Stomach (tissue), 9 donors: ENCODE data around the gene UBR1. TPM values are rescaled to one million over a fixed set of nuclear protein-coding genes. Genes with fewer than 3 reads are reported as not detected.

ENCODE experiments used
- DNase-seq, 2 donors: peaks; one replicate each; pipeline versions ENCODE4 v3.0.0 to v3.0.0-alpha.2; 2013 to 2019
- H3K27ac ChIP-seq, 5 donors: fragments of 200-600 bp in 4 of 5; sonication (generic) in 4 of 5; one replicate each; pipeline ENCODE4 v1.5.1; 2013 to 2019; ENCODE audit warnings: mild to moderate bottlenecking in 1 of 5, moderate library complexity in 1 of 5
- H3K27me3 ChIP-seq, 3 donors: fragments of 200-600 bp; sonication (generic); one replicate each; pipeline ENCODE4 v1.5.1; 2017 to 2019; ENCODE audit warnings: mixed run types in 1 of 3
- H3K36me3 ChIP-seq, 4 donors: fragments of 200-600 bp; sonication (generic); 1 replicate in 3 of 4; 2 replicates in 1 of 4; pipeline ENCODE4 v1.5.1; 2016 to 2019
- H3K4me1 ChIP-seq, 4 donors: fragments of 200-600 bp; sonication (generic); one replicate each; pipeline ENCODE4 v1.5.1; 2016 to 2019
- H3K4me3 ChIP-seq, 4 donors: fragments of 200-600 bp; sonication (generic) in 3 of 4; one replicate each; pipeline ENCODE4 v1.5.1; 2016 to 2019; ENCODE audit warnings: mild to moderate bottlenecking in 1 of 4
- H3K9me3 ChIP-seq, 4 donors: fragments of 200-600 bp; sonication (generic); one replicate each; pipeline ENCODE4 v1.5.1; 2016 to 2019
- EP300 ChIP-seq: sonication (generic); formaldehyde crosslinking; IDR thresholded peaks from one replicate; pipeline ENCODE4 v1.6.1; 2017; ENCODE audit warnings: antibody characterized with exemption
- POLR2A ChIP-seq, 4 donors: fragments of 450-650 bp; IDR thresholded peaks; one replicate each; pipeline ENCODE4 v1.6.1; 2016; ENCODE audit warnings: antibody characterized with exemption in 4 of 4, control low read depth in 2 of 4, mild to moderate bottlenecking in 1 of 4, moderate library complexity in 1 of 4
- POLR2AphosphoS5 ChIP-seq, 3 donors: sonication (generic); formaldehyde crosslinking; IDR thresholded peaks; one replicate each; pipeline ENCODE4 v1.6.1; 2016; ENCODE audit warnings: antibody characterized with exemption in 3 of 3
- WGBS, 5 donors: extraction: QIAGEN DNeasy Blood & Tissue Kit in 3 of 5; methylation state at CpG; one replicate each; pipeline versions ENCODE4 v1.1.5 to v1.1.7; 2013 to 2018; 5-methylcytosine and 5-hydroxymethylcytosine counted together
- intact Hi-C: fragments of 100-400 bp; cut with DNase I; formaldehyde crosslinking; loops from one replicate; pipeline ENCODE4 v1.15.1; 2023; ENCODE audit warnings: low total_unique reads
- polyA plus RNA-seq, 3 donors: library from polyadenylated mRNA; stranded (reverse); fragments of 200-250 nt; gene quantifications; one replicate each; pipeline ENCODE4 v1.2.3, GENCODE V29; 2013
- total RNA-seq, 5 donors: library from RNA; depleted of rRNA; stranded (reverse); fragments of >200 nt; gene quantifications; one replicate each; pipeline versions ENCODE4 v1.1.0 to v1.2.3, GENCODE V29; 2014 to 2016
- TF ChIP-seq, protein P1 (sequence below), 7 experiments: fragments of 450-650 bp in 4 of 7; fragments of 200-600 bp in 3 of 7; sonication (generic) in 3 of 7; IDR thresholded peaks; one replicate each; pipeline ENCODE4 v1.5.1; 2016 to 2019; ENCODE audit warnings: antibody characterized with exemption in 7 of 7, control low read depth in 2 of 7, mild to moderate bottlenecking in 1 of 7
- donor health status: healthy with polysubstance abuse.
- donor health status: Bipolar disorder and iron deficiency.
- donor health status: healthy.

UBR1 gene
- total and polyA plus RNA-seq, 8 donors = 3.1 to 124 (median 12.3) TPM

GRCh38 chr15:42929306-42929848 lies 176.5 kb downstream of the UBR1 start:
- WGBS, 5 donors = 52 to 66% (median 62%) methylated on average over 2 of the region's 2 CpGs
- TF ChIP-seq EP300 = no peak
- no peak for TF ChIP-seq POLR2A (IDR thresholded peaks at IDR 0.05)
- TF ChIP-seq, protein P1, sequence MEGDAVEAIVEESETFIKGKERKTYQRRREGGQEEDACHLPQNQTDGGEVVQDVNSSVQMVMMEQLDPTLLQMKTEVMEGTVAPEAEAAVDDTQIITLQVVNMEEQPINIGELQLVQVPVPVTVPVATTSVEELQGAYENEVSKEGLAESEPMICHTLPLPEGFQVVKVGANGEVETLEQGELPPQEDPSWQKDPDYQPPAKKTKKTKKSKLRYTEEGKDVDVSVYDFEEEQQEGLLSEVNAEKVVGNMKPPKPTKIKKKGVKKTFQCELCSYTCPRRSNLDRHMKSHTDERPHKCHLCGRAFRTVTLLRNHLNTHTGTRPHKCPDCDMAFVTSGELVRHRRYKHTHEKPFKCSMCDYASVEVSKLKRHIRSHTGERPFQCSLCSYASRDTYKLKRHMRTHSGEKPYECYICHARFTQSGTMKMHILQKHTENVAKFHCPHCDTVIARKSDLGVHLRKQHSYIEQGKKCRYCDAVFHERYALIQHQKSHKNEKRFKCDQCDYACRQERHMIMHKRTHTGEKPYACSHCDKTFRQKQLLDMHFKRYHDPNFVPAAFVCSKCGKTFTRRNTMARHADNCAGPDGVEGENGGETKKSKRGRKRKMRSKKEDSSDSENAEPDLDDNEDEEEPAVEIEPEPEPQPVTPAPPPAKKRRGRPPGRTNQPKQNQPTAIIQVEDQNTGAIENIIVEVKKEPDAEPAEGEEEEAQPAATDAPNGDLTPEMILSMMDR (IDR thresholded peaks at IDR 0.05) = no peak
- Histone ChIP-seq H3K4me1 (peaks cover 0 to 4% (median 0%) of the 10 kb centered on the region in 4 donors), H3K9me3 (no peaks in the 10 kb centered on the region), H3K27ac (no peak overlapping the region), H3K36me3 (no peaks in the 10 kb centered on the region), H3K27me3 (no peaks in the 10 kb centered on the region), H3K4me3 (no peak overlapping the region)
- intact Hi-C loops = loop anchor here (10.0 kb wide), 1 partner anchor 195 kb away; the partner anchor contains the start of gene CDAN1
- no peak for DNase-seq

DNA sequence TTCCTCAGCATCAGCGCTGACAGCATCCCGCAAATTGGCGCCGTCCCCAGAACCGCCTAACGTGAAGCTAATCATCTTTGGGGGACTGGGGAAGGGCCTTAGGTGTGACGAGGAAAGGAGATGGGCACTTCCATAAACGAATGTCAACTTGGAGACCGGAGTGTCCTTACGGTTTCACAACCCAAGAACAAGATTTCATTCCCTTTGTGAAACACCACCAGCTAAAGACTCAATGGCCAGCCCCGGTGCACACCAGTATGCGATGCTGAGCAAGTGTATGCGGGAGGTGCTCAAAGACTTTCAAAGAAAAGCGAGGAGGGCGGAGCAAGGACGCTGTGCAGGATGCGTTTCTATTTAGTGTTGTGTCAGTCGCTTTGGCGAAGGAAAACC lies 184.5 kb downstream of the UBR1 start:
- intact Hi-C loops = loop anchor here (10.0 kb wide), 1 partner anchor 187 kb away; the partner anchor contains the start of gene CDAN1
- Histone ChIP-seq H3K4me3 (peak overlapping the region; percentile 73 to 100 (median 96)), H3K27ac (peak overlapping the region in 4 of 5 donors; percentile 81 to 95 (median 90))

DNA sequence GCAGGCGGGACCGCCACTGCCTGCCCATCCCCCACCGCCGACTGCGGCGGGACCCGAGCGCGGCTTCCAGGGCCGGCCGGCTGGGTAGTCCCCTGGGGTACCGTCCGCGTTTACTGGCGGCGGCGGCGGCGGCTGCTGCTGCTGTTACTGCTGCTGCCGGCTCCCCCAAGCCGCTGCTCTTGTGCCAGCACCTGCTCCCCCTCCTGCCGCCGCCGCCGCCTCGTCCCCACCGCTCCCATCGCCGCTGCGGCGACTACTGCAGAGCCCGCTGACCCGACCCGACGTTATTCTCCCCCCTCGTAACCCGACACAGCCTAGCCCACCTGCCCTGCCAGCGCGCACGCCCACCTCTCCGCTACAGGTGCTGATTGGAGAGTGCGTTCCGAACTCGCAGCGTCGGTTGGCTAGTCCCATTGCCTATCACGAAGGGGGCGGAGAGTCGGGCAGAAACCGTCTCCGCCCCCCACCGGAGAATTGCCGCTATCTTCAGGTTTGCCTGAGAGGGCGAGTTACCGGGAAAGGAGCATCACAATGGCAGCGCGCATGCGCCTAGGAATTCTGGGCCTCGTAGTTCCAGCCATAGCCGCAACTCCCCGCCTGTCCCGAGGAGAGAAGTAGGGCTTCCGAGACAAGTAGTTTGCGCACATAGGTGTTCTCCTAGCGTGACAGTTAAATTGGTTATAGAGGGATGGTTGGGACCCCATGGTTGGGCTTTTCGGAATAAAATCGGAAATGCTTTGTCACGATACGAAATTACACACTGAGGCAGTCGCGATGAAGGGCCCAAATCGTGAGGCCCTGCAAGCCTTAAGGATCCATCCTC lies 185.1 kb downstream of the UBR1 start, which contains the start of gene TTBK2:
Gene TTBK2 (minus strand): TSS at position 260 of the 823 bp plus-strand sequence. CDS start 42,161 bp downstream, outside the sequence.
- peak within 1 kb of the TSS; percentile 81 to 95 (median 89) for H3K27ac ChIP-seq
- H3K4me3 ChIP-seq = peak within 1 kb of the TSS; percentile 73 to 100 (median 96)
- TF ChIP-seq EP300 (no peak), POLR2AphosphoS5 (IDR thresholded peaks at IDR 0.05) (peak; percentile 44 to 89 (median 65)), POLR2A (IDR thresholded peaks at IDR 0.05) (peak in 1 of 4 donors; percentile 7)
- TF ChIP-seq, protein P1 (IDR thresholded peaks at IDR 0.05) = peak in 2 of 7 experiments; percentile 32 to 39
- H3K9me3 ChIP-seq = no peaks in the 10 kb centered on the region
- H3K27me3 ChIP-seq = no peaks in the 10 kb centered on the region
- no peaks in the 10 kb centered on the region for H3K36me3 ChIP-seq
- WGBS, 5 donors = 0 to 1% (median 0%) methylated on average over 45 to 72 of the region's 72 CpGs
- DNase-seq = peak; percentile 98 to 99
- peaks cover 8 to 33% (median 20%) of the 10 kb centered on the region in 4 donors for H3K4me1 ChIP-seq
- intact Hi-C loops = loop anchor here (10.0 kb wide), 1 partner anchor 186 kb away; the partner anchor contains the start of gene CDAN1

More for the DNA sequence above, 184.5 kb downstream of the UBR1 start:
- WGBS, 5 donors = 0 to 2% (median 1%) methylated on average over 18 to 19 of the region's 19 CpGs
- DNase-seq = peak; percentile 27 to 52
- H3K4me1 ChIP-seq = peaks cover 8 to 33% (median 20%) of the 10 kb centered on the region in 4 donors
- H3K36me3 ChIP-seq = no peaks in the 10 kb centered on the region
- TF ChIP-seq POLR2AphosphoS5 (IDR thresholded peaks at IDR 0.05) (no peak), POLR2A (IDR thresholded peaks at IDR 0.05) (no peak), EP300 (no peak)
- TF ChIP-seq, protein P1 (IDR thresholded peaks at IDR 0.05) = no peak
- H3K27me3 ChIP-seq = no peaks in the 10 kb centered on the region
- no peaks in the 10 kb centered on the region for H3K9me3 ChIP-seq

- intact Hi-C loops = loop anchor here (10.0 kb wide), 1 partner anchor 185 kb away; the partner anchor contains the start of gene CDAN1
- Histone ChIP-seq H3K36me3 (no peaks in the 10 kb centered on the region), H3K4me3 (peak overlapping the region; percentile 73 to 100 (median 96)), H3K4me1 (peaks cover 8 to 39% (median 20%) of the 10 kb centered on the region in 4 donors), H3K27me3 (no peaks in the 10 kb centered on the region), H3K27ac (peak overlapping the region; percentile 81 to 95 (median 89)), H3K9me3 (no peaks in the 10 kb centered on the region)
- 0 to 1% (median 1%) methylated on average over 22 to 40 of the region's 40 CpGs for WGBS, 5 donors
- no peak for TF ChIP-seq POLR2AphosphoS5 (IDR thresholded peaks at IDR 0.05)
- TF ChIP-seq POLR2A (IDR thresholded peaks at IDR 0.05) = no peak
- no peak for TF ChIP-seq EP300
- TF ChIP-seq, protein P1 (IDR thresholded peaks at IDR 0.05) = no peak
- DNase-seq = peak; percentile 34 to 78
These were observed 185.9 kb downstream of the UBR1 start for GRCh38 chr15:42919799-42920518.
